ENCODE measurements around the gene FBLN5. TPM values are rescaled to one million over a fixed set of nuclear protein-coding genes. Genes with fewer than 3 reads are reported as not detected.

FBLN5 gene, protein sequence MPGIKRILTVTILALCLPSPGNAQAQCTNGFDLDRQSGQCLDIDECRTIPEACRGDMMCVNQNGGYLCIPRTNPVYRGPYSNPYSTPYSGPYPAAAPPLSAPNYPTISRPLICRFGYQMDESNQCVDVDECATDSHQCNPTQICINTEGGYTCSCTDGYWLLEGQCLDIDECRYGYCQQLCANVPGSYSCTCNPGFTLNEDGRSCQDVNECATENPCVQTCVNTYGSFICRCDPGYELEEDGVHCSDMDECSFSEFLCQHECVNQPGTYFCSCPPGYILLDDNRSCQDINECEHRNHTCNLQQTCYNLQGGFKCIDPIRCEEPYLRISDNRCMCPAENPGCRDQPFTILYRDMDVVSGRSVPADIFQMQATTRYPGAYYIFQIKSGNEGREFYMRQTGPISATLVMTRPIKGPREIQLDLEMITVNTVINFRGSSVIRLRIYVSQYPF
- polyA plus RNA-seq (2013, experiment 1 of 2) = 0.80 TPM
- polyA plus RNA-seq (2013, experiment 2 of 2) = 1.2 TPM

DNA sequence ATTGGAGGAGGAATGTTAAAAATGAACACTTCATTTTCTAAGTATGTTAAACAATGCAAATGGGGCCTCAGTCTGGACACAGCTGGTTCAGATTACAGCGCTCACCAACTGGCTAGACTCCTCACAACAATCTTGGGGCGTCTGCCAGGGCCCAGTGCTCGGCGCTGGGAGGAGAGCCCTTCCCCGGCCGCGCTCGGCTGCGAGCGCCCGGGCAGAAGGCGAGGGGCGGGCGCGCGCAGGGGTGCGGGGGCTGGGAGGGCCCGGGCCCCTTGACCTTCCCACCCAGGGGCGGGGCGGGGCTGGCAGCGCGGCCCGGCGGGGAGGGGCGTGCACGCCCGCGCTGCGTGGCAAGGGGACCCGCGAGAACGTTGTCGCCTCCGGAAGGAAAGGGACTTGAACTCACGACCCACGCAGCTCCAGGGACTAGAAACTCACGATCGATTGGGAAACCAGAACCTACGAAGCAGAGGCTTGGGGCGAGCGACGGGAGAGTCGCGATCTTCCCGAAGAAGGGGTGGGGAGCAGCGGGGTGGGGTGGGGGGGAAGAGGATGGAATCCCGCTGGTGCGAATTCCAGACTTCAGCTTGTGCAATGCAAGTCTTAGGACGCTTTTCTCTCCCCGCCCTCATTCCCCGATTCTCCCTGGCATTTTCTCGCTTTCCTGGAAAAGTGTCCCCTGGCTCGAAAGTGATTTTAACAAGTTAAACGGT, at the start of gene FBLN5:
Gene FBLN5 (minus strand): TSS at position 220 of the 710 bp plus-strand sequence. CDS start 465 bp downstream, outside the sequence.
- Histone ChIP-seq H3K27ac (ENCODE audit: low read depth, low read length) (no peak within 1 kb of the TSS), H3K27me3 (ENCODE audit: insufficient read depth, low read length) (peaks cover 44% of the 10 kb centered on the region), H3K9me3 (ENCODE audit: insufficient read depth, low read depth, low read length) (no peaks in the 10 kb centered on the region), H3K4me1 (ENCODE audit: insufficient read depth, low read length) (peaks cover 5% of the 10 kb centered on the region; the same call in 1 of the 2 replicates), H3K4me3 (ENCODE audit: low read length) (peak within 1 kb of the TSS; percentile 57), H3K9ac (ENCODE audit: low read depth, low read length) (0 out of 2 replicates have a peak within 1 kb of the TSS, but pooled peaks have one; percentile 1), H3K36me3 (ENCODE audit: insufficient read depth, low read length) (no peaks in the 10 kb centered on the region)
- 1% methylated on average over 54 of the region's 54 CpGs for WGBS

DNA sequence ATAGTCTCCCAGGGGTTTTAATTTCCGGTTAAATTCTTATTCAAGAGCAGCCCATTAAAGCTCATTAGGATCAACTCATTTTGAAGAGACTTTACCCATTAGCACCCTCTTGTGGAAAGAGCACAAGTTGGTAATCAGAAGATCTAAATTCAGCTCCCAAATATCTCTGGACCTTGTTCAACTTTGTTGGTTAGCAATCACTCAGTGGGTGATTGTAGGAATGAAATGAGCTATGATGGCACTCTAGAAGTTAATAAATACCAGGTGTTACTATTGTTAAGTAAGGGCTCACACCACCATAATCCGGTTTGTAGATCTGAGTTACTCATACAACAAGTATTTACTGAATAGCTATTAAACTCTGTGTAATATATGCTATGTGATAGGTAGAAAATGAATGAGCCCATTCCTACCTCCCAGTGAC, 49.5 kb upstream of the FBLN5 start:
- H3K4me1 ChIP-seq (ENCODE audit: insufficient read depth, low read length) = no peaks in the 10 kb centered on the region
- peaks cover 63% of the 10 kb centered on the region for H3K36me3 ChIP-seq (ENCODE audit: insufficient read depth, low read length)
- H3K27ac ChIP-seq (ENCODE audit: low read depth, low read length) = no peak overlapping the region
- WGBS = 89% methylated on average over 1 of the region's 2 CpGs
- H3K9me3 ChIP-seq (ENCODE audit: insufficient read depth, low read depth, low read length) = no peaks in the 10 kb centered on the region
- H3K4me3 ChIP-seq (ENCODE audit: low read length) = no peak overlapping the region
- no peaks in the 10 kb centered on the region for H3K27me3 ChIP-seq (ENCODE audit: insufficient read depth, low read length)
- H3K9ac ChIP-seq (ENCODE audit: low read depth, low read length) = no peak overlapping the region

DNA sequence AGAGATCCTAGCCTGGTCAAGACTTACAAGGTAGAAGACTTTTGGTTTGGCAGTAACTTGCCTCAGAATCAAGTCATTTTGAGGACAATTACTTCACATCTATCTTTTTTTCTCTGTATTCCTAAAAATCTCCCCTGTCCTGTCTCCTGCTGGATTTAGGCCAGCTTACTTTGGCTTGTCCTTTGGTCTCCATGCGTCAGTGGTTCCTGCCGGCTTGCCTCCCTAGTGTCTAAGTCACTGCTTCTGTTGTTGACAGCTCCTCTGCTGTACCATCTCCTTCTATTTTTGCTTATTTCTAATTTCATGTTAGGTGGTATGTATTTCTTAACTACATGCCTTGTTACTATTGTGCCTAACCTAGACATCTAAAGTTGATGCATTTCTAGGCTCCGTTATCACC, 39.7 kb upstream of the FBLN5 start:
- 99% methylated on average over 3 of the region's 3 CpGs for WGBS
- no peaks in the 10 kb centered on the region for H3K9me3 ChIP-seq (ENCODE audit: insufficient read depth, low read depth, low read length)
- peaks cover 74% of the 10 kb centered on the region for H3K36me3 ChIP-seq (ENCODE audit: insufficient read depth, low read length)
- no peak overlapping the region for H3K27ac ChIP-seq (ENCODE audit: low read depth, low read length)
- no peak overlapping the region for H3K9ac ChIP-seq (ENCODE audit: low read depth, low read length)
- H3K4me3 ChIP-seq (ENCODE audit: low read length) = no peak overlapping the region
- no peaks in the 10 kb centered on the region for H3K27me3 ChIP-seq (ENCODE audit: insufficient read depth, low read length)
- H3K4me1 ChIP-seq (ENCODE audit: insufficient read depth, low read length) = no peaks in the 10 kb centered on the region

DNA sequence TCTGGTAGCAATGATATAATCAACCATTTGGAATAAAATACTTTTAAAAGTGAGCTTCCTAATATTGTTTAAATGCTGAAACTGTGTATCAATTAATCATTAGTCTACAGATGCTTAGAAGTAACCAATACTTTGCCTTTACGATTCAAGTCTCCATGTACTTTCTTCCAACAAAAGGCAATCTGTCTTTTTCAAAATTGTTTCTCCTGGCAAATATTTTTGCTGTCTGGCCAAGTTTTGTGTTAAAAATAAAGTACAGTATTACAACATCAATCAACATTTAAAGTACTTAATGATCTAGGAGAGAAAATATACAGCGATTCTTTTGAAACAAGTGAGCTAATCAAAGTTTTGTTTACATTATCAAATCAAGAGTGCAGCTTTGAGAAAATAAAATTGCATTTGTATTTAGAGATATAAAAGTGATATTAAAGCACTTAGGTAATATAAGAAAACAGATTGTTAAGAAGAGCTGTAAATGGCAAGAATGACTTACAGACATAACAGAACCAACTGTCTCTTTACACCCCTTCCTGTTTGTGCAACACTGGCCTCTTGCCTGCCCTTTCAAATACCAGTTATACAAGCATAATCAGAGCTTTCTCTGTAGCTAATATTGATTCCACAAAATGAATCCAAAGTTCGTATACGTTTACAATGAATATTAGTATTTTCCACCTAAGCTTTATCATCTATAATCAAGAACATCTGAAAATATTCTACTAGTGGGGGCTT, 38.2 kb upstream of the FBLN5 start:
- Histone ChIP-seq H3K27ac (ENCODE audit: low read depth, low read length) (no peak overlapping the region), H3K9ac (ENCODE audit: low read depth, low read length) (no peak overlapping the region), H3K4me1 (ENCODE audit: insufficient read depth, low read length) (no peaks in the 10 kb centered on the region), H3K36me3 (ENCODE audit: insufficient read depth, low read length) (peaks cover 60% of the 10 kb centered on the region), H3K27me3 (ENCODE audit: insufficient read depth, low read length) (no peaks in the 10 kb centered on the region), H3K9me3 (ENCODE audit: insufficient read depth, low read depth, low read length) (no peaks in the 10 kb centered on the region), H3K4me3 (ENCODE audit: low read length) (no peak overlapping the region)
- 100% methylated on average over 4 of the region's 4 CpGs for WGBS

DNA sequence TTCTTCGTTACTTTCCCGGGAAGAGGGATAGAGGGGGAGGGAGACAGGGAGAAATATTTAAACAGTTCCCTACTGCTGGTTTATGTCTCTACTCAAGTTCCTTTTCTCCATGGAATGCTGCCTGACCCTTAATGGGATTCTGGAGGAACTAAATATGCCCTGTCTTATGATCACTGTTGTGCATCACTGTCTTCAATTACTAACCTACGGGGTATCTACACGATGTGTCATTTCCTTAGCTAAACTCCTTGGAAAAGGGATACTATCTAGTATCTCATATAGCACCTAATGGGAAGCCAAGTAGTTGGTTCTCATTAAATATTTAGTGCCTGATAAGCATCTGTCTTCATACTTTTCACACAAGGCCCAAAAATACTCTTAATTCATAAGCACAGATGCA, 37.5 kb upstream of the FBLN5 start:
- Histone ChIP-seq H3K4me1 (ENCODE audit: insufficient read depth, low read length) (no peaks in the 10 kb centered on the region), H3K9ac (ENCODE audit: low read depth, low read length) (no peak overlapping the region), H3K9me3 (ENCODE audit: insufficient read depth, low read depth, low read length) (no peaks in the 10 kb centered on the region), H3K27ac (ENCODE audit: low read depth, low read length) (no peak overlapping the region), H3K27me3 (ENCODE audit: insufficient read depth, low read length) (no peaks in the 10 kb centered on the region), H3K36me3 (ENCODE audit: insufficient read depth, low read length) (peaks cover 59% of the 10 kb centered on the region), H3K4me3 (ENCODE audit: low read length) (no peak overlapping the region)
- 100% methylated on average over 4 of the region's 4 CpGs for WGBS

DNA sequence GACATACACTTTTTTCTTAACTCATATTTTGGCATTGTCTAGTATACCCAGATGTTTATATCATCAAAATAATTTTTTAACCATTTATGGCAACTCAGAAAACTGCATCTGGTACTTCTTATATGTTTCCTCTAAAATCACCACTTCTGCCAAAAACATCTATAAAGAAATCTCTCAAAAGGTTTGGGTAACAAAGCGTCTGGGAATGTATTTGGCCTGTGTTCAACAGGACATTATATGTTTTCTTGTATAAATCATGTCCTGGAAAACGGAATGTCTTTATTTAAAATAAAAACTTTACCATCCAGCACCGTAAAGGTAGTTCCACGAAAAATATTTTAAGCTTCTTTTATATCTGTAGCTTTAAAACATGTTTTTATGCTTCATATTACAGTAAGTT, 36.1 kb upstream of the FBLN5 start:
- no CpG with 5 or more reads among the region's 4 CpGs for WGBS
- H3K9ac ChIP-seq (ENCODE audit: low read depth, low read length) = no peak overlapping the region
- H3K27me3 ChIP-seq (ENCODE audit: insufficient read depth, low read length) = no peaks in the 10 kb centered on the region
- no peaks in the 10 kb centered on the region for H3K4me1 ChIP-seq (ENCODE audit: insufficient read depth, low read length)
- no peak overlapping the region for H3K27ac ChIP-seq (ENCODE audit: low read depth, low read length)
- no peak overlapping the region for H3K4me3 ChIP-seq (ENCODE audit: low read length)
- peaks cover 48% of the 10 kb centered on the region for H3K36me3 ChIP-seq (ENCODE audit: insufficient read depth, low read length)
- H3K9me3 ChIP-seq (ENCODE audit: insufficient read depth, low read depth, low read length) = no peaks in the 10 kb centered on the region

DNA sequence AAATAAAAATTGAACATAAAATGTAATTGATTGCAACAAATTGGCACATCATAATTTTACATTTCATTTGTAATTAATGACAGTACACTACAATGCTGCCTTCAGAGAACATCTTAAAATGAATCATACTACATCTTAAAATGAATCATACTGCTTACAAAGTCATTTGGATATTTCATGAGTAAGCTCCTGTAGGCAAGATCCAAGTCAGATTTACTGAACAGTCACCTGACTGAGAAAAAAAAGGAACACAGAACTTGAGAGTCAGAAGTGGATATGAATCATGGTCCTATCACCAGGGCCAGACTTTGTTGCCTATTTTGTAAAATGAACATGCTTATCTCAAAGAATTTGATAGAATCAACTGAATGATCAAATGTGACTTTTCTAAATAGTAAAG, 32.7 kb upstream of the FBLN5 start:
- Histone ChIP-seq H3K27ac (ENCODE audit: low read depth, low read length) (no peak overlapping the region), H3K27me3 (ENCODE audit: insufficient read depth, low read length) (no peaks in the 10 kb centered on the region), H3K36me3 (ENCODE audit: insufficient read depth, low read length) (peaks cover 28% of the 10 kb centered on the region), H3K9ac (ENCODE audit: low read depth, low read length) (no peak overlapping the region), H3K9me3 (ENCODE audit: insufficient read depth, low read depth, low read length) (no peaks in the 10 kb centered on the region), H3K4me3 (ENCODE audit: low read length) (no peak overlapping the region), H3K4me1 (ENCODE audit: insufficient read depth, low read length) (no peaks in the 10 kb centered on the region)

DNA sequence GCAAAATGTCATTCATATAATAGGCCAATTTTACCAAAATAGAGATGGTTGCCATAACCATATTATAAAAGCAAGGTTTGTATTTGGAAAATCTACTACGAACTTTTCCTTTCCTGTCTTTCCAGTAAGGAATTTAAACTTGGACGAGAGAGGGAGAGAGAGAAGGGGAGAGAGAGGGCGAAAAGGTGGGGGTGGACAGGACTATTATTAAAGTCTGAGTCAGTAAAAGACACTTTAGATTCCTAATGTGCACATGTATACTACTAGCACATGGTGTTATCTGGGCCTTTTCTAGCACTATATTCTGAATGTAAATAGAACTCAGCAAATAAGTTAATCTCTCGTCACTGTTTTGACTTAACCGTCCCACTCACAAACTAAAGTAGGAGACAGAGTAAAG, 30.4 kb upstream of the FBLN5 start:
- Histone ChIP-seq H3K9ac (ENCODE audit: low read depth, low read length) (no peak overlapping the region), H3K9me3 (ENCODE audit: insufficient read depth, low read depth, low read length) (no peaks in the 10 kb centered on the region), H3K4me1 (ENCODE audit: insufficient read depth, low read length) (no peaks in the 10 kb centered on the region), H3K36me3 (ENCODE audit: insufficient read depth, low read length) (peaks cover 36% of the 10 kb centered on the region), H3K27me3 (ENCODE audit: insufficient read depth, low read length) (no peaks in the 10 kb centered on the region), H3K4me3 (ENCODE audit: low read length) (no peak overlapping the region), H3K27ac (ENCODE audit: low read depth, low read length) (no peak overlapping the region)
- 96% methylated on average over 5 of the region's 5 CpGs for WGBS

DNA sequence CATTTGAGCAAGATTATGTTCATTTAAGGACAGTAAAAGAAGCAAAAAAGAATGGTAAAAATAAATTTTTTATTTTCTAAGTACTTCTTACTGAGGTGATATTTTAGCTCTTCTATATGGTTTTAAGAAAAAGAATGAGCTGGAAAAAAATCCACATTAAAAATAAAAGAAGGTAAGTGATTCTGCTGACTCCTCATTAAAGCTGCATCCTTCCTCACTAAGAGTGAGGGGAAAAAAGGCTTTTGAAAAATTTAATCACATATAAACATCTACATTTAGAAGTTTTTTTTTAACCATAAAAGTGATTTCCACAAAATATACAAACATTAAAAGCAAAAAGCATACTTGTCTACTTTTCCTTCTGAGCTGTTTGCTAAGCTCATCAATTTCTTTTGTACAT, 28.3 kb upstream of the FBLN5 start:
- H3K9ac ChIP-seq (ENCODE audit: low read depth, low read length) = no peak overlapping the region
- no peaks in the 10 kb centered on the region for H3K9me3 ChIP-seq (ENCODE audit: insufficient read depth, low read depth, low read length)
- H3K27me3 ChIP-seq (ENCODE audit: insufficient read depth, low read length) = no peaks in the 10 kb centered on the region
- H3K4me1 ChIP-seq (ENCODE audit: insufficient read depth, low read length) = no peaks in the 10 kb centered on the region
- no peak overlapping the region for H3K4me3 ChIP-seq (ENCODE audit: low read length)
- H3K36me3 ChIP-seq (ENCODE audit: insufficient read depth, low read length) = peaks cover 56% of the 10 kb centered on the region
- no peak overlapping the region for H3K27ac ChIP-seq (ENCODE audit: low read depth, low read length)

DNA sequence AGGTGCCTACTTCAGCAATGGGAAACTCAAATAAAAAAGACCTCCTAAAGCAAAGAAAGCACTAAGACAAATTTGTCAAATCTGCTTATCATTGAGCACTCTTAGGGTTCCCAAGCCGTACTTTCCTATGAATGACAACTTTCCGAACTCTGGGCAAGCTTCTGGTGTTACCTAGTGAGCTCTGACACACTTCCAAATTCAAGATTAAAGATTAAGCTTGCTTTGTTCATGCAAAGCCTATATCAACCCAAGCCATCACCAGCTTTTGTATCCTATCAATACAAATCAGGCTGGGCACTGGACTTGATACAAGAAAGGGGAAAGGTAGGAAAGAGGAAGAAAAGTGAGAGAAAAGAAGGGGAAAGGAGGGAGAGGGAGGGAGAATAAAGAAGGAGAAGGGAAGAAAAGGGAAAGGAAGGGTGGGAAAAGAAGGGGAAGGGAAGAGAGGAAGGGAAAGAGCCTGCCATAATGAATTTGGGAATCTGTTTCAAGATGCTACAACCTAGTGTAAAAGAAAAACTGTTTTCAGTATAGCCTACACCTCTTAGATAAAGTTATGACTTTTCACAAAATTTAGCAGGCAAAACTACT, 23.8 kb upstream of the FBLN5 start:
- H3K27me3 ChIP-seq (ENCODE audit: insufficient read depth, low read length) = no peaks in the 10 kb centered on the region
- peaks cover 79% of the 10 kb centered on the region for H3K36me3 ChIP-seq (ENCODE audit: insufficient read depth, low read length)
- H3K27ac ChIP-seq (ENCODE audit: low read depth, low read length) = no peak overlapping the region
- no peaks in the 10 kb centered on the region for H3K9me3 ChIP-seq (ENCODE audit: insufficient read depth, low read depth, low read length)
- no peak overlapping the region for H3K4me3 ChIP-seq (ENCODE audit: low read length)
- no peaks in the 10 kb centered on the region for H3K4me1 ChIP-seq (ENCODE audit: insufficient read depth, low read length)
- 92% methylated on average over 2 of the region's 2 CpGs for WGBS
- no peak overlapping the region for H3K9ac ChIP-seq (ENCODE audit: low read depth, low read length)

DNA sequence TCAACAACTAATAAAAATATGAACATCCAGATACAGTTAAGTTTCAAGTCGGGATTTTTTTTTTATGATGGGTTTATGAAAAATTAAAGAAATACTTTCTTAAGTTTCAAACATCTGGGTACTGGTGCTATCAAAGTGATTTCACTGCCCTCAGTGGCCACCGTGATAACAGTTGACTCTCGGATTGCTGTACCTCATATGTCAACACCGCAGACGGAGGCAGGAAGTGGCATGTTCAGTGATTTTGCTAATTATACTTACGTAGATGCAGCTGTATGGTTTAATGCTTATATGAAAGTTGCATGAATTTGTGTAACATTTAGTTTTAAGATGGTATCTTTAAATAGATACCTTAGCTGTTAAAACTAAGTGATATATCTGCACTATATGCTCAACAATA, 20.8 kb upstream of the FBLN5 start:
- WGBS = 94% methylated on average over 5 of the region's 6 CpGs
- Histone ChIP-seq H3K27me3 (ENCODE audit: insufficient read depth, low read length) (no peaks in the 10 kb centered on the region), H3K27ac (ENCODE audit: low read depth, low read length) (no peak overlapping the region), H3K4me1 (ENCODE audit: insufficient read depth, low read length) (no peaks in the 10 kb centered on the region), H3K9ac (ENCODE audit: low read depth, low read length) (no peak overlapping the region), H3K4me3 (ENCODE audit: low read length) (no peak overlapping the region), H3K9me3 (ENCODE audit: insufficient read depth, low read depth, low read length) (no peaks in the 10 kb centered on the region), H3K36me3 (ENCODE audit: insufficient read depth, low read length) (peaks cover 56% of the 10 kb centered on the region)

All from HUES64 (cell line).